OCI-LY1 (cell line): Measurements from ENCODE around the gene ADAMTSL1.

Source experiments
- CTCF ChIP-seq: fragments of 200-600 bp; sonication (generic), shearing (Covaris generic); IDR thresholded peaks from 2 replicates; pipeline ENCODE4 v1.5.1; 2017; ENCODE audit warnings: mild to moderate bottlenecking, antibody characterized with exemption, low read length, moderate library complexity, mixed read lengths
- EZH2 ChIP-seq: fragments of 200-600 bp; sonication (generic), shearing (Covaris generic); IDR thresholded peaks from 2 replicates; pipeline ENCODE4 v1.8.0; 2017; ENCODE audit warnings: borderline replicate concordance, mixed run types, mild to moderate bottlenecking, antibody characterized with exemption, low read length, moderate library complexity, mixed read lengths

- TF ChIP-seq CTCF, result no peak
- TF ChIP-seq EZH2, result no peak
These were observed 192.0 kb downstream of the ADAMTSL1 start for GRCh38 chr9:18665947-18666346.
